NCI-H2171 (cell line): ENCODE measurements around the gene AOC1.
A peak's percentile ranks its signal among the peaks of the same experiment; 100 is the strongest.

Experiments used
- DNase-seq: peaks from one replicate; lab custom pipeline; 2025; lab: John Stamatoyannopoulos, UW

AOC1 gene

DNA sequence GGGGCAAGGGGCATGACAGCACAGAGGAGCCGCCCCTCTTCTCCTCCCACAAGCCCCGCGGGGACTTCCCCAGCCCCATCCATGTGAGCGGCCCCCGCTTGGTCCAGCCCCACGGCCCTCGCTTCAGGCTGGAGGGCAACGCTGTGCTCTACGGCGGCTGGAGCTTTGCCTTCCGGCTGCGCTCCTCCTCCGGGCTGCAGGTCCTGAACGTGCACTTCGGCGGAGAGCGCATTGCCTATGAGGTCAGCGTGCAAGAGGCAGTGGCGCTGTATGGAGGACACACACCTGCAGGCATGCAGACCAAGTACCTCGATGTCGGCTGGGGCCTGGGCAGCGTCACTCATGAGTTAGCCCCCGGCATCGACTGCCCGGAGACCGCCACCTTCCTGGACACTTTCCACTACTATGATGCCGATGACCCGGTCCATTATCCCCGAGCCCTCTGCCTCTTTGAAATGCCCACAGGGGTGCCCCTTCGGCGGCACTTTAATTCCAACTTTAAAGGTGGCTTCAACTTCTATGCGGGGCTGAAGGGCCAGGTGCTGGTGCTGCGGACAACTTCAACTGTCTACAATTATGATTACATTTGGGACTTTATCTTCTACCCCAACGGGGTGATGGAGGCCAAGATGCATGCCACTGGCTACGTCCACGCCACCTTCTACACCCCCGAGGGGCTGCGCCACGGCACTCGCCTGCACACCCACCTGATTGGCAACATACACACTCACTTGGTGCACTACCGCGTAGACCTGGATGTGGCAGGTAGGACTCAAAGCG is 5.1 kb downstream of the AOC1 start:
- no peak for DNase-seq

DNA sequence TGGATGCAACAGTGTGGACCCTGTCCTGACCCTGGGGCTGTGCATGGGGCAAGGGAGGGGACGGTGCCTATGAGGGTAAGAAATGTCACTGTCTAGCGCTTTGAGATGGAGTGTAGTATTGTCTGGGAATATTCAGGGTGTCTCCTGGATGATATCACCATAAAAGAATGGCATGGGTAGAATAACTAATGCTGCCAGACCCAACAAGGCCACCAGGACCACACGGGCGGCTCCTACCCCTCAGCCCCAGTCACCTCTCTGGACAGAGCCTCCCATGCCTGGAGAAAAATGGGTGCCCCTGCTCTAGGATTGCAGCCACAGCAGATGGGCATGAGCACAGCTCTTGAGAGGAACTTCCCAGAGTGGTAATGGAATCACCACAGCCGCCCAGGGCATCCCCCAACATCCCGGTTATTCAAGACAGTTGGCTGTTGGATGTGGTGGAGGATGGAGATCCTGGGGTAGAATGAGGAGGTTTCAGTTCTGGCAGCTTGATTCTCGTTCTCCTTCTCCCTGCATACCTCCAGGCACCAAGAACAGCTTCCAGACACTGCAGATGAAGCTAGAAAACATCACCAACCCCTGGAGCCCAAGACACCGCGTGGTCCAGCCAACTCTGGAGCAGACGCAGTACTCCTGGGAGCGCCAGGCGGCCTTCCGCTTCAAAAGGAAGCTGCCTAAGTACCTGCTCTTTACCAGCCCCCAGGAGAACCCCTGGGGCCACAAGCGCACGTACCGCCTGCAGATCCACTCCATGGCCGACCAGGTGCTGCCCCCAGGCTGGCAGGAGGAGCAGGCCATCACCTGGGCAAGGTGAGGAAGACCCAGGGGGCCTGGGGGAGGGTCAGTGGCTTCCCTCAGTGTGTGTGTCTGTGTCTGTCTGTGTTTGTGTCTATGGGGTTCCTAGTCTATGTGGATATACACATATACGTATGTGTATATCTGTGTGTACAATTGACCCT is 6.2 kb downstream of the AOC1 start:
- no peak for DNase-seq

DNA sequence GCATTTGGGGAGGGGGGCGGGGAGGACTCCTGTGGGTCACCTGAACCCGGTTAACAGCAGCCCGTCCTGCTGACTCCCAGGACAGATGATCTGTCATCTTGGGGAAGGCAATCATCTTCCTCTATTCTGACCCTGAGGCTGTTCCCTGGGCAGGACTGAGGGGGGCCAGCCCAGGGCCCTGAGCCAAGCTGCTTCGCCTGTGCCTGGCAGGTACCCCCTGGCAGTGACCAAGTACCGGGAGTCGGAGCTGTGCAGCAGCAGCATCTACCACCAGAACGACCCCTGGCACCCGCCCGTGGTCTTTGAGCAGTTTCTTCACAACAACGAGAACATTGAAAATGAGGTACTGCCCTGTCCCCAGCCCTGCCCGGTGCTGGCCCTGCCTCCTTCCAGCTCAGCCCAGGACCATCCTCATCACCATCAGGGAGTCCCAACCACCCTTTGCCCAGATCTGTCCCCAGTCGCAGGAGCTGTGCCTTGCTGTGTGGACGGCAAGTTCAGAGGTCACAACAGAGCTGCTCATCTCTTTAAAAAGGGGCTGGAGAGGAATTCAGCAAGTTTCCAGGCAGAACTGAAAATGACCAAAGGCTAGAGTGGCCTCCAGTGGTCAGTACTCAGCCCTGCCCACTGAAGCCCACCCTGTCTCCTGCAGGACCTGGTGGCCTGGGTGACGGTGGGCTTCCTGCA is 8.1 kb downstream of the AOC1 start:
- no peak for DNase-seq

DNA sequence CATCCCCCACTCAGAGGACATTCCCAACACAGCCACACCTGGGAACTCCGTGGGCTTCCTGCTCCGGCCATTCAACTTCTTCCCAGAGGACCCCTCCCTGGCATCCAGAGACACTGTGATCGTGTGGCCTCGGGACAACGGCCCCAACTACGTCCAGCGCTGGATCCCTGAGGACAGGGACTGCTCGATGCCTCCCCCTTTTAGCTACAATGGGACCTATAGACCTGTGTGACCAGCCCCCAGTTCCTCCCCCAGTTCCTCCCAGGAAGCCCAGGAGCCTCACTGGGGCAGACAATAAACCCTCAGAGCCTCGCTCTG is 8.6 kb downstream of the AOC1 start:
- DNase-seq: no peak

DNA sequence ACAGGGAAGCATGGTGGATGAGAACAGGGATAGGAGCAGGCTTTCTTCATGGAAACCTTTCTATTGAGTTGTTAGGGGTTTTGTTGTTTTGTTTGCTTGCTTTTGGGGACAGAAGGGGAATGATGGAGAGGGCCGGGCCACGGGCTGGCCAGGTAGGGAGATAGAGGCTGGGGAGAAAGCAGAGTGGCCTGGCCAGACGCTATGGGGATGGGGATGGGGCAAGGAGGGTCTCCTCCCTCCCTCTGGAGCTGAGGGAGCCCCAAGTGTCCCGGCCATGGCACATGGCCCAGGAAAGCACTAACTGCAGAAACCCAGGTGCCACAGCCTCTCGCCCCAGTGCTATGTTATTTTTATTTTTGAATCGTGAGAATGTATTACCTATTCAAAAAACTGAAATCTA is 10.0 kb downstream of the AOC1 start:
- DNase-seq: no peak

DNA sequence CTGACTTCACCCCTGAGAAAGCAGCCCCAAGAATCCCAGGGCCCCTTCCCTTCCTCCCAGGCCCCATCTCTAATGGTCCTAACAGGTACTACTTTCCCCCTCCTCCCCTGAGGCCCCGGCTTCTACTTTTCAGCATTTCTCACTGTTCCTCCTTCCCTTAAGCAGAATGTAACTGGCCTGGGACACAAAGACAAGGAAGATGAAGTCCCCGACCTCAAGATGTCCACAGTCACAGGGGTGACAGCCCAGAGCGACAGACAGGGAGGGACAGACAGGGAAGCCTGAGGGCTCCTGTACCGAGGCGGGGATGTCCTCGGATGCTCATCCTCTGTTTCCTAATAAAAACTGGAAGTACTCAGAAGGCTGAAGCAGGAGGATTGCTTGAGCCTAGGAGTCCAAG is 11.6 kb downstream of the AOC1 start:
- no peak for DNase-seq

DNA sequence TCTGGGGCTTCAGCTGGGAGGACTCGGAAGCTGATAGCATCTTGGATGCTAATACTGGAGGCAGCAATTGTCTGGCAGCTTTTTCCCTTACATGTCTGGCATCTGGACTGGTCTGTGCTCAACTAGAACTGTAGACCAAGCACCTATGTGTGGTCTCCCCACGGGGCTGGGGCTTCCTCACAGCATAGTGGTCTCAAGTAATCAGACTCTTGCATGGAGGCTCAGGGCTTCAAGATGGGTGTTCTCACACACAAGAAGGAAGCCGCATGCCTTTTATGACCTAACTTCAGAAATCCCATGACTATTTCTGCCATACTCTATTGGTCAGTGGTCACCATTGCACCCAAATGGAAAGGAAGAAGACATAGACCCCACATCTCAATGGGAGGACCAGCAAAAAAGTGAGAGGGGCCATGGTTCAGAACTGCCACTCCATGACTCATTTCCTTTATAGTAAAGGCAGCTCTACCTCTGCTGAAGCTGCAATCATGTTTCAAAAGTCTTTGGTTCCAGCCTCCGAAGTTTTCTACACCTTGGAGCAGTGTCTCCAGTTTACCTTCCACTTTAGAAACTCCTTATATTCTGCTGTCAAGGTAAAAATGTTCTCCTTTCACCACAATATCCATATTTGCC is 14.7 kb downstream of the AOC1 start:
- DNase-seq: no peak

DNA sequence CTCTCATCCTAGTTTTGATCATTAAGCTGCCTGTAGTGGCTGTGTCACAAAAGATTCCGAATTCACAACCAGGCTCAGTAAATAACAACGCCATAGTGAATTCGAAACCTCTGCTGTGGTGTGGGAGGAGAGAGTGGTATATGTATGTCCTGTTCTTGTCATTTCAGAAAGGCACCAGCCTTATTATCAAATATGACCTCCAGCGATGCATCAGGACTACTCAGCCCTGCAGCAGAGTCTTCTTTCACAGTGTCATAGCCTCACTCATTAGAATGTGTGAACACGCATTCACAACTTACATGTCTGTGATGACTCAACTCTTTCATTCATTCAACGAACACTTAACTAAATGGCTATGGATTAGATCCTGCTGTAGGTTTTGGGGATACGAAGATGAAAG is 15.3 kb downstream of the AOC1 start:
- DNase-seq: no peak

DNA sequence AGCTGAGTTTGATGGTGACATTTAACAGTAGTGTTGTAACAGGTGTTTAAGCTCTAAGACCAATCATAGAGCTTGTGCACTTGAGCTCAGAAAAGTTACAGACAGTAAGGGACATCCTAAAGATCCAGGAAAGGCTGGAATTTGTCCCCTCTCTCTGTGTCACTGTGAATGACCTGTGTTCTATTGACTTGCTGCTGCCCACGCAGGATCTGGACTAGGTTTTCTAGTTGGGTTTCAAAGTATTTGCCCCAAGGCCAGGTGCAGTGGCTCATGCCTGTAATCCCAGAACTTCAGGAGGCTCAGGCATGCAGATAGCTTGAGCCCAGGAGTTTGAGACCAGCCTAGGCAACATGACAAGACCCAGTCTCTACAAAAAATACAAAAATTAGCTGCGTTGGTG is 17.1 kb downstream of the AOC1 start:
- DNase-seq: no peak

DNA sequence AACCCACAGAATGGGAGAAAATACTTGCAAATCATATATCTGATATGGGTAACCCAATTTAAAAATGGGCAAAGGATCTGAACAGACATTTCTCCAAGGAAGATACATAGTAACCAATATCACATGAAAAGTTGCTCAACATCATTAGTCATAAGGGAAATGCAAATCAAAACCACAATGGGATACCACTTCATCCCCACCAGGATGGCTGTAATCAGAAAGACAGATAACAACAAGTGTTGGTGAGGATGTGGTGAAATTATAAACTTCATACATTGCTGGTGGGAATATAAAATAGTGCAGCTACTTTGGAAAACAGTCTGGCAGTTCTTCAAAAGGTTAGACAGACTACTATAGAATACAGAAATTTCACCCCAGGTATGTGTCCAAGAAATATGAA is 19.3 kb downstream of the AOC1 start:
- DNase-seq: no peak

DNA sequence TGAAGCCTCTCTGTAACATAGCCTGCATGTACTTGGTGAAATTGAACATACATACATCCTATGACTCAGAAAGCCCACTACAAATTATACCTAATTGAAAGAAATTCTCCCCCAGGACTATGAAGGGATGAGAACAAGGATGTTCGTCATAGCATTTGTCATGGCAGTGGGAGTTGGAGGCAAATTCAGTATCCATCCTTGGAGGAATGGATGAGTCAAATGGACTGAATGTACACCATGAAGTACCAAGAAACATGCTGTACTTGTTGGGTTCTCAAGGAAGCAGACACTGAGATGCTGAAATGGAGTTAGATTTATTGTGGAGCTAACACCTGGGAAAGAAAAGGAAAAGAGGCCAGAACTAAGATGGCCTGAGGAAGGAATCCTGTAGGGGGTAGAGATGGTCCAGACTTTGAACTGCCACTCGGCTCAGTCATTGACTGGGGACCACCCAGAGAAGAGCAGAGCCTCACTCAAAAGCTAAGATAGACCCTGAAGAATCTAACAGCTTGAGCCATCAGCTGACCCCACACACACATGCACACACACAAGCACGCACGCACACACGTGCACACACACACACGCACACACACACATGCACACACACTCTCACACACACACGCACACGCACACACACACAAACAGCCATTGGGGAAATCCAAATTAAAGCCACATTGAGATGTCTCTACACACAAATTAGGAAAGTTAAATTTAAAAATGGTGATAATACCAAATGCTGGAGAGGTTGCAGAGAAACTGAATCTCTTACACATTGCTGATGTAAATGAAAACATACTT is 22.3 kb downstream of the AOC1 start:
- no peak for DNase-seq

DNA sequence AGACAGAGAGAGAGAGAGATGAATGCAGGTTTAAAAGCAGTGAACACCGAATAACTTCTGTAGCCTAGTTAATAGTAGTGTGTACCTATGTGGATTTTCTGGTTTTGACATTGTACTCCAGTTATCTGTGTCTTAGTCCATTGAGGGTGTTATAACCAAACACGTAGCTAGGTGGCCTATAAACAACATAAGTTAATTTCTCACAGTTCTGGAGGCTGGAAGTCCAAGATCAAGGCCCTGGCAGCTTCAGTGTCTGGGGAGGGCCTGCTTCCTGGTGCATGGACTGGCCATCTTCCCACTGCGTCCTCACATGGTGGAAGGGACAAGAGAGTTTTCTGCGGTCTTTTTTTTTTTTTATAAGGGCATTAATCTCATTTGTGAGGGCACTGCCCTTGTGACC is 23.5 kb downstream of the AOC1 start:
- DNase-seq: no peak

DNA sequence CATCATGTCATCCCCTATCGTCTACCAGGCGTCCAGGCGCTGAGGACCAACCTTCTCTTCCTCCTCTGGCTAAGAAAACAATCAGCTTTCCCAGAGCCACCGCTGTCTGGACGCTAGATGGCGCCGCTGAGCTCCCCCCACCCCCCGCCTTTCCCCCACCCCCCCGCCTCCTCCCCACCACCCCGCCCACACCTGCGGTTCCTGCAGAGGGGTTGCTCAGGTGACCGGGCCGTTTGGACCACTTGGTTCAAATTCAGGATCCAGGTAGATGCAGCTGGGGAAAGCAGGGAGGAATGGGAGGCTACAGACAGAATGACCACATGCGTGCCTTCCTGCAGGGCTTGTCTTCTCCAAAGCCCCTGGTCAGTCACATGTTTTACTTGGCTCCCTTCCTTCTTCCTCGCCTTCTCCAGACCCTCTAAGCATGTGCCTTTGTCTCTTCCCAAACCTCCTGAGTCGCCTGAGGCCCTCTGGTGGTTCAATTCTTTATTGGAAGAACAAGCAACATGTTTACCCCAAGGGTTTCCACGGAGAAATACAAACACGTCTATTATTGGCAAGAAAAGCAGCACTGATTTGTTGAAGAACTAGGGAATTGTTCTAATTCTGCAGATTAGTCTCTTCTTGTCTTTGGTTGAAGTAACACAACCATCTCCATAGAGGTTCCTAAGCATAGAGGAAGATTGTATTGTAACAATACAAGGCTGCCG is 24.7 kb downstream of the AOC1 start:
- peak; percentile 86 for DNase-seq

DNA sequence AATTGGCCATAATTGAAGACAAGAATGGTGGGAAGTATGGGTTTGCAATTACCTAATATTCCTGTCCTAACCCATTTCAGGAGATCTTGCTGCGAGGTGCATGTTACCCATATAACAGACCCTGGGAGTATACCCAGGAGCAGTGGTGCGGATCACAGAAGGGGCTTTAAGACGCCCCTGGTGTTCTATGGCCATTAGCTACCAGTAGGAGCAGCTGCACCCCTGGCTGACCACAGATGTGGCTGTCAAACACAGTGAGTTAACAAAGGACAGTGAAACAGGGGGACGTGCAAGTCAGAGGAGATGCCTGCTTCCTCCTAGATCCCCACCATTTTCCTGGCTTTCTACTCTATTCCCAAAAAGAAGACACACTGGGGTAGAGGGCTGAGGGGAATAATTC is 25.2 kb downstream of the AOC1 start:
- DNase-seq: no peak

DNA sequence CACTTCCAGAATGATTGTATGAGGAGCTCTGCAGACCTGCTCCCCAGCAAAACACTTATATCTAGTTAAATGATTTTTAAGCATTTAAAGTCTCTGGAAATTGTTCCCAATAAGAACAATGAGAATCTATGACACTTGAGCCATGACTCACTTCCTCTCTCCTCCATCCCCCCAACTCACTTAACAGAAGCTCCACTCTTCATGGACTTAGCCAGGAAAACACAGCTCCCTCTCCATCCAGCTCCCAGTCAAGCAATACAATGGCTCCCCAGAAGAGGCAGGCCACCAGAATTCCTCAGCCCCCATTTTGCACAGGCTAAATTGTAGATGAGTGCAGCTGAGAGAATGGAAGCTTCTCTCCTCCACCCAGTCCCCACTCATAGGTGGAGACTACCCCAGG is 27.0 kb downstream of the AOC1 start:
- DNase-seq: no peak

DNA sequence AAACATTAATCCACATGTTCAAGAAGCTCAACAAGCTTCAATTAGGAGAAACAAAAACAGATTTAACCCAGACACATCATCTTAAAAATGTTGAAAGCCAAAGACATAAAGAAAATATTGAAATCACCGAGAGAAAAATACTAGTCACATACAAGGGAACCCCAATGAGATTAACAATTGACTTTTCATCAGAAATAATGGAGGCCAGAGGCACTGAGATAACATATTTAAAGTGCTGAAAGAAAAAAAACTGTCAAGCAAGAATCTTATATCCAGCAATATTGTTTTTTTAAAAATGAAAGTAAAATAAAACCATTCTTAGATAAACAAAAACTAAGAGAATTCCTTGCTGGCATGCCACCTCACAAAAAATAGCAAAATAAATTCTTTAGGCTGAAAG is 28.9 kb downstream of the AOC1 start:
- DNase-seq: no peak

DNA sequence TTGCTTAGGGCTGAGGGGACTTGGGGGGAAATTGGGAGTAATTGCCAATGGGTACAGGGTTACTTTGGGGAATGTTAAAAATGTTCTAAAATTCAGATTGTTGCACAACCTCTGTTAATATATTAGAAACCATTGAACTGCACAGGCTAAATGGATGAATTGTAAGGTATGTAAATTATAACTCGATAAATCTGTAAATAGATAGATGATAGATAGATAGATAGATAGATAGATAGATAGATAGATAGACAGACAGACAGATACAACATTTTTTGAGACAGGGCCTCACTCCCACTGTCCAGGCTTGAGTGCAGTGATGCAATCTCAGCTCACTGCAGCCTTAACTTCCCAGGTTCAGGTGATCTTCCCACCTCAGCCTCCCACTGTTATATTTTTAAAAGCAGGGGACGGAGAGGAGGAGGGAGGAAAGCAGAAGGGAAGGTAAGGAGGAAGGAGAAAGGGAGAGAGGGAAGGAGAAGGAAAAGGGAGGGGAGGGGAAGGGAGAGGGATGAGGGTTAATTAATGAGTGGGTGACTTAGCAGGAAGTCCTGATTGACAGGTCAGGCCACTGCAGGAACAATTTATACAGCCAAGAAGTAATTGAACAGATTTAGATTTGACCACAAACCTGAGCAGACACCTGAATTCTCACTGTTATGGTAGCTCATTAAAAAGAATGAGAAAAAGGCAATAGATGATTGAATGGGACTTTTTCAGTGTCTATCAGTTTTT is 38.7 kb downstream of the AOC1 start:
- no peak for DNase-seq

DNA sequence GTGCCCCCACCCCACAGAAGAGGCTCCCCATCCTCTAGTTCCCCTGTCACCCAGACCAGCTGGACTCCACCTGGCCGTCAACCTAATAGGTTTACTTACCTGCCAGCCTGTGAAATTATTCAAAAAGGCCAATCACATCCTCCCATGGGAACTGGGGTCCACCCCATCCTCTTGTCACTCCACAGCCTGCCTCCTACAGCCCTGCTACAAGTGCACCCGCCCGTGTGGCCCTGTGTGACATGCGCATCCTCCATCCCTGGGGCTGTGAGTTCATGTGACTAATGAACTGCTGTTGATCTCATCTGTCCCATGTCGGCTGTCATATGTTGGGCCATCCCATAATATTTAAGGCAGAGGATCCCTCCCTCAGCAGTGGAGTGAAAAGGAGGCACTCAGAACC is 39.4 kb downstream of the AOC1 start:
- DNase-seq: no peak

DNA sequence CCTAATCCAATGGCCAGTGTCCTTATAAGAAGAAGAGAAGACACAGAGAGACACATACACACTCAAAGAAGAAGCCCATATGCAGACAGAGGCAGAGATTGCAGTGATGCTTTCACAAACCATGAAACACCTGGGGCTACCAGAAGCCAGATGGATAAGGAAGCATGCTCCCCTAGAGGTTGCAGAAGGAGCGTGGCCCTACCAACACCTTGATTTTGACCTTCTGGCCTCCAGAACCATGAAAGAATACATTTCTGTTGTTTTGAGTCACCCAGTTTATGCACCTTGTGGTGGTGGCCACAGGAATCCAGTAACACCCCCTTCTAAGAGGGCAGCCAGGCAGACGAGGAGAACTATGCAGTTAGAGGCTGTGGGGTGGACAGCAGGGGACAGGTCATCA is 43.5 kb downstream of the AOC1 start:
- no peak for DNase-seq

DNA sequence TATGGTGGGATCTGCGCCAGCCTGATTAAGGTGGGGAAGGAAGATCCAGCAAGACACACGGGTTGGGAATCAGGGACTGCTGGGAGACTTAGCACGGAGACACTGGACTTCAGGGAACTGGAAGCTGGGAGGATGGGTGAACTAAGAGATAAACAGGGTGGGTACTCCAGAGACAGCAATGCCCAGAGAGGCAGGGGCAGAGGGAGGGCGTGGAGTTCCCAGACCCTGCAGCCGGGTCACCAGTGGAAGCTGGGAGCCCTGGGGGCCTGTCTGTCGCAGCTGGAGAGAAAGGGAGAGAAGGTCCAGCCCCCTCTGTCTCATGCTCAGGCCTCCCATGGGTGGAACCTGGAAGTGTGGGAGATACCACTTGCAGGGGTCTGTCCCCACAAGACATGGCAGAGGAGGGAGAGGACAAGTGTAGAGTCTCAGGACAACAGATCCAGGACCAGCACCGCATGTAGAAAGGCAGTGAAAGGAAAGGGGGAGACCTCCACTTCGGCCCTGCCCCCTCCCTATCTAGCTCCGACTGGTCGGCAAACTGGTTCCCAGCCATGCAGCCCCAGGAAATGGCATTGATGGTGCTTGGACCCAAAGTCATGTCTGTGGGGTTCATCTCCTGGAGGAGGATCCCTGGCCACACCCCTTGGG is 44.4 kb downstream of the AOC1 start:
- no peak for DNase-seq
